K562 (cell line): ENCODE measurements around the gene GPR108. TPM values are rescaled to one million over a fixed set of nuclear protein-coding genes. Genes with fewer than 3 reads are reported as not detected.

Experiments
- ATF4 ChIP-seq: fragments of 450-650 bp; formaldehyde crosslinking; IDR thresholded peaks from 2 replicates; pipeline ENCODE4 v1.4.0; 2022; ENCODE audit warnings: mild to moderate bottlenecking, moderate library complexity
- CHCHD3 ChIP-seq: fragments of 250-450 bp; sonication (Bioruptor Pico); IDR thresholded peaks from 2 replicates; pipeline ENCODE4 v2.1.2; 2022; ENCODE audit warnings: mild to moderate bottlenecking
- CTBP1 ChIP-seq: fragments of 450-650 bp; IDR thresholded peaks from 2 replicates; pipeline ENCODE4 v1.6.1; 2016; ENCODE audit warnings: borderline replicate concordance
- HNRNPH1 ChIP-seq: fragments of 200-400 bp; formaldehyde crosslinking; optimal IDR thresholded peaks from 2 replicates; pipeline ENCODE3; 2017; ENCODE audit warnings: low read depth, mild to moderate bottlenecking, low read length, moderate library complexity
- KAT8 ChIP-seq: fragments of 450-650 bp; IDR thresholded peaks from 2 replicates; pipeline ENCODE4 v1.6.1; 2016; ENCODE audit warnings: low read depth, mild to moderate bottlenecking
- MTA3 ChIP-seq: fragments of 450-650 bp; formaldehyde crosslinking; IDR thresholded peaks from 2 replicates; pipeline ENCODE4 v1.6.1; 2017; ENCODE audit warnings: mild to moderate bottlenecking, borderline replicate concordance
- NR2C1 ChIP-seq, 2 experiments: fragments of 450-650 bp; IDR thresholded peaks; 2 replicates each; pipeline ENCODE4 v1.6.1; 2017; ENCODE audit warnings: mild to moderate bottlenecking in 2 of 2, antibody characterized with exemption in 1 of 2, inconsistent platforms in 1 of 2, missing compliant biosample characterization in 1 of 2, missing genetic modification characterization in 1 of 2
- NR3C1 ChIP-seq: sonication (generic); formaldehyde crosslinking; IDR thresholded peaks from 2 replicates; pipeline ENCODE4 v1.8.1; 2022; ENCODE audit warnings: missing genetic modification reagents
- RFX5 ChIP-seq: IDR thresholded peaks from 2 replicates; pipeline ENCODE4 v1.6.1; 2011; ENCODE audit warnings: low read depth, mild to moderate bottlenecking, improper control_type of control experiment, low read length
- SMAD1 ChIP-seq: fragments of 150-350 bp; IDR thresholded peaks from 2 replicates; pipeline ENCODE4 v1.6.1; 2014; ENCODE audit warnings: low read length, low read depth; ENCODE audit not compliant: partially characterized antibody
- SMAD4 ChIP-seq: fragments of 250-450 bp; sonication (Bioruptor Pico); conservative IDR thresholded peaks from 2 replicates; pipeline ENCODE4 v1.8.0; 2021; ENCODE audit warnings: inconsistent platforms, mild to moderate bottlenecking, moderate library complexity
- TCF7L2 ChIP-seq: fragments of 150-350 bp; IDR thresholded peaks from 2 replicates; pipeline ENCODE4 v1.6.1; 2016; ENCODE audit warnings: low read depth, mild to moderate bottlenecking, low read length, moderate library complexity
- TRIM25 ChIP-seq: fragments of 450-650 bp; IDR thresholded peaks from 2 replicates; pipeline ENCODE4 v1.7.0; 2016; ENCODE audit warnings: borderline replicate concordance
- ZBTB17 ChIP-seq: fragments of 450-650 bp; formaldehyde crosslinking; IDR thresholded peaks from 2 replicates; pipeline ENCODE4 v1.4.0; 2020; ENCODE audit warnings: mild to moderate bottlenecking
- ZBTB2 ChIP-seq: fragments of 450-650 bp; IDR thresholded peaks from 2 replicates; pipeline ENCODE4 v1.6.1; 2016; ENCODE audit warnings: antibody characterized with exemption
- ZFP36 ChIP-seq: fragments of 150-350 bp; IDR thresholded peaks from 2 replicates; pipeline ENCODE4 v1.6.1; 2018; ENCODE audit warnings: low read length, low read depth; ENCODE audit not compliant: partially characterized antibody
- ZNF197 ChIP-seq: fragments of 200-800 bp; sonication (Bioruptor generic); IDR thresholded peaks from 2 replicates; pipeline ENCODE4 v1.6.1; 2016; ENCODE audit warnings: low read depth, missing genetic modification characterization, missing compliant biosample characterization
- ZNF311 ChIP-seq: fragments of 250-450 bp; sonication (Bioruptor Pico); IDR thresholded peaks from 2 replicates; pipeline ENCODE4 v1.4.0; 2020; ENCODE audit warnings: mild to moderate bottlenecking, moderate library complexity
- ZNF316 ChIP-seq: fragments of 450-650 bp; IDR thresholded peaks from 2 replicates; pipeline ENCODE4 v1.6.1; 2016
- polyA plus RNA-seq, 8 experiments: library from polyadenylated mRNA; depleted of rRNA in 4 of 8; stranded (reverse) in 5 of 8; unstranded in 3 of 8; fragments of >200 nt; fragmentation: Nextera tagmentation in 2 of 8; fragmentation: Illumina TruSeq in 1 of 8; extraction: Ambion mirVana in 2 of 8; extraction: Trizol in 1 of 8; gene quantifications; 2 replicates each; pipeline versions ENCODE4 v1.2.1 to v1.2.3, GENCODE V29; 2011 to 2014; ENCODE audit warnings: inconsistent platforms in 1 of 8, missing spikeins in 1 of 8
- total RNA-seq, 7 experiments: library from RNA; depleted of rRNA in 6 of 7; stranded (reverse); fragments of >200 nt in 6 of 7; fragmentation: Illumina TruSeq in 2 of 7; extraction: Trizol in 2 of 7; gene quantifications; 2 replicates each; pipeline versions ENCODE4 v1.2.1 to v1.2.3, GENCODE V29; 2011 to 2021; ENCODE audit warnings: low replicate concordance in 1 of 7
- TF ChIP-seq, protein P1 (sequence below): fragments of 250-450 bp; sonication (Bioruptor Pico); IDR thresholded peaks from 2 replicates; pipeline ENCODE4 v1.5.1; 2021; ENCODE audit warnings: mild to moderate bottlenecking
- TF ChIP-seq, protein P2 (sequence below): sonication (generic); formaldehyde crosslinking; IDR thresholded peaks from 2 replicates; pipeline ENCODE4 v1.4.0; 2020; ENCODE audit warnings: mild to moderate bottlenecking, missing genetic modification reagents

GPR108 gene
- total and polyA plus RNA-seq, 9 of the 15 experiments (the other 6 are each of a cell fraction or from before 2014, with no cell fraction given): 2.4 to 33.2 (median 24.4) TPM

GRCh38 chr19:6767357-6768235 lies 30.2 kb upstream of the GPR108 start, which contains the start of gene SH2D3A (continued):
- no peak for TF ChIP-seq SMAD1
- no peak for TF ChIP-seq ZNF311 (CRISPR knock-in tag)
- TF ChIP-seq RFX5: no peak
- TF ChIP-seq, protein P1, sequence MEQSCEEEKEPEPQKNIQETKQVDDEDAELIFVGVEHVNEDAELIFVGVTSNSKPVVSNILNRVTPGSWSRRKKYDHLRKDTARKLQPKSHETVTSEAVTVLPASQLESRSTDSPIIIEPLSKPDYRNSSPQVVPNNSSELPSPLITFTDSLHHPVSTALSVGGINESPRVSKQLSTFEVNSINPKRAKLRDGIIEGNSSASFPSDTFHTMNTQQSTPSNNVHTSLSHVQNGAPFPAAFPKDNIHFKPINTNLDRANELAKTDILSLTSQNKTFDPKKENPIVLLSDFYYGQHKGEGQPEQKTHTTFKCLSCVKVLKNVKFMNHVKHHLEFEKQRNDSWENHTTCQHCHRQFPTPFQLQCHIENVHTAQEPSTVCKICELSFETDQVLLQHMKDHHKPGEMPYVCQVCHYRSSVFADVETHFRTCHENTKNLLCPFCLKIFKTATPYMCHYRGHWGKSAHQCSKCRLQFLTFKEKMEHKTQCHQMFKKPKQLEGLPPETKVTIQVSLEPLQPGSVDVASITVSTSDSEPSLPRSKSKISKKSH (CRISPR knock-in tag): no peak
- TF ChIP-seq, protein P2, sequence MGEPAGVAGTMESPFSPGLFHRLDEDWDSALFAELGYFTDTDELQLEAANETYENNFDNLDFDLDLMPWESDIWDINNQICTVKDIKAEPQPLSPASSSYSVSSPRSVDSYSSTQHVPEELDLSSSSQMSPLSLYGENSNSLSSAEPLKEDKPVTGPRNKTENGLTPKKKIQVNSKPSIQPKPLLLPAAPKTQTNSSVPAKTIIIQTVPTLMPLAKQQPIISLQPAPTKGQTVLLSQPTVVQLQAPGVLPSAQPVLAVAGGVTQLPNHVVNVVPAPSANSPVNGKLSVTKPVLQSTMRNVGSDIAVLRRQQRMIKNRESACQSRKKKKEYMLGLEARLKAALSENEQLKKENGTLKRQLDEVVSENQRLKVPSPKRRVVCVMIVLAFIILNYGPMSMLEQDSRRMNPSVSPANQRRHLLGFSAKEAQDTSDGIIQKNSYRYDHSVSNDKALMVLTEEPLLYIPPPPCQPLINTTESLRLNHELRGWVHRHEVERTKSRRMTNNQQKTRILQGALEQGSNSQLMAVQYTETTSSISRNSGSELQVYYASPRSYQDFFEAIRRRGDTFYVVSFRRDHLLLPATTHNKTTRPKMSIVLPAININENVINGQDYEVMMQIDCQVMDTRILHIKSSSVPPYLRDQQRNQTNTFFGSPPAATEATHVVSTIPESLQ: no peak
- no peak for TF ChIP-seq MTA3
- TF ChIP-seq CTBP1: no peak; the same call in none of the 2 replicates
- TF ChIP-seq NR3C1 (CRISPR knock-in tag): no peak
- no peak for TF ChIP-seq CHCHD3 (CRISPR knock-in tag)
- peak; percentile 100 for TF ChIP-seq ZFP36
- TF ChIP-seq NR2C1 (IDR thresholded peaks at IDR 0.05): no peak
- no peak for TF ChIP-seq NR2C1 (tag; IDR thresholded peaks at IDR 0.05)
- TF ChIP-seq KAT8: no peak
- TF ChIP-seq ATF4 (CRISPR knock-in tag): no peak
- TF ChIP-seq TCF7L2: no peak
- 0 out of 2 replicates have a peak, but pooled peaks have one; percentile 7 for TF ChIP-seq ZBTB2
- no peak for TF ChIP-seq ZNF316
- TF ChIP-seq HNRNPH1: no peak
- TF ChIP-seq SMAD4 (CRISPR knock-in tag): no peak
- TF ChIP-seq TRIM25: no peak
- no peak for TF ChIP-seq ZBTB17 (CRISPR knock-in tag)
- no peak for TF ChIP-seq ZNF197
